Measurements from ENCODE around the gene TTN.
A peak's percentile ranks its signal among the peaks of the same experiment; 100 is the strongest.
"Not testable (repeated sequence)": the region's sequence is repeated elsewhere in the genome, so short reads cannot be mapped to it uniquely, and the experiment has no call there.

TTN gene

DNA sequence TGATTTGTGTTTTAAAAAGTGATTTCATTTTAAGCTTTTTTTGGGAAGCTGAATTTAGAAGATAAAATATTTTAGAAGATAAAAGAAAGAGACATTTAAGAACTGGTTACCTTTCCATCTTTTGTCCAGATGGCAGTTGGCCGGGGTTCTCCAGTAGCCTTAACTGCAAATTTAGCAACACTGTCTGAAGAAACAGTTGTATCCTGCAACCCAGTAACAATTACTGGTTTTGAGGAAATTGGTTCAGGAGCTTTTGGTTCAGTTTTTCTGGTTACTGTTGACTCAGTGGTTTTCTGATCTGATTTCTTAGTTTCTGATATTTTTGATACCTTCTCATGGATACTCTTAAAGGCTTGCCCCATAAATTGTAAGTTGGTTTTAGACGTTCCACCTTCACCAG lies 277.1 kb downstream of the TTN start:
- Histone ChIP-seq H3K9me3 (ENCODE audit: low read length) (no peaks in the 10 kb centered on the region), H3K27me3 (ENCODE audit: control insufficient read depth in 1 of 2, insufficient read depth in 2 of 2, low read length in 2 of 2) (no peaks in the 10 kb centered on the region), H3K4me3 (ENCODE audit: low read depth in 1 of 2, low read length in 2 of 2) (no peak overlapping the region), H3K27ac (ENCODE audit: low read depth, low read length) (no peak overlapping the region), H3K9ac (ENCODE audit: low read length) (no peak overlapping the region), H3K4me1 (ENCODE audit: insufficient read depth, low read length) (no peaks in the 10 kb centered on the region), H3K36me3 (ENCODE audit: insufficient read depth, low read length) (peaks cover 31% of the 10 kb centered on the region)

DNA sequence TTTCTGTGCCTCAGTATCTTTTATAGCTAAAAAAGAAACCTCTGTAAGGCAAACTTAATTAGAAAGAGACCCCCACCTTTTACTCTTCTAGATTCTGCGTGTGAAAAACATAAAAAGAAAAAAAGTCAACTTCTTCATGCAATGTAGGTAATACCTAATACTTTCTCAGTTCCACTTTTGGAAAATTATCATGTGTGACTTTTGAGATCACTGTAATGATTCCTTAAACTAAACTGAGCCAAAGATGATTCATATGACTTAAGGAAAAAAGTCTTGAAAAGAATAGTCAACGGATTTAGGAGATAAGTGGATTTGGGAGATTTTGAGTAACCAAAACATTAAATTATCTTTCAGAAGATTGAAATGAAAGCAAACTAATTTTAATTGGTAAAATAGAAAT lies 278.0 kb downstream of the TTN start:
- H3K27me3 ChIP-seq (ENCODE audit: control insufficient read depth in 1 of 2, insufficient read depth in 2 of 2, low read length in 2 of 2), result no peaks in the 10 kb centered on the region
- H3K9me3 ChIP-seq (ENCODE audit: low read length), result no peaks in the 10 kb centered on the region
- H3K9ac ChIP-seq (ENCODE audit: low read length), result no peak overlapping the region
- no peak overlapping the region for H3K4me3 ChIP-seq (ENCODE audit: low read depth in 1 of 2, low read length in 2 of 2)
- H3K27ac ChIP-seq (ENCODE audit: low read depth, low read length), result no peak overlapping the region
- H3K4me1 ChIP-seq (ENCODE audit: insufficient read depth, low read length), result no peaks in the 10 kb centered on the region
- peaks cover 27% of the 10 kb centered on the region for H3K36me3 ChIP-seq (ENCODE audit: insufficient read depth, low read length)

DNA sequence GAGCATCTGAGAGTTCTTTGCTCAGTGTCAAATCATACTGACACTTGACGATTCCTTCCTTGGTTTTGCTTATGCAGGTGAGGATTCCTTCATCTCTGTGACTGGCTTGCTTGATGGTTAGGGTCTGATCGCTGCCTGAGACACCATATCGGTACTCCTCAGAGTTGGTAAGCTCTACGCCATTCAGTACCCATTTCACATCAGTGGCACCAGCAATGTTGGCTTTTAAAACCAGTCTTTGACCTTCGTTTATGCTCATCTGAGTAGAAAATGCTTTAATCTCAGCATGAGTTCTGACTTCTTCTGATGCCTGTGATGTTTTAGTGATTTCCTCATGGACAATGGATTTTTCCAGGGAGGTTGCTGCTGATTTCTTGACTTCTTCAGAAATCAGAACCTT lies 278.6 kb downstream of the TTN start:
- Histone ChIP-seq H3K4me1 (ENCODE audit: insufficient read depth, low read length) (no peaks in the 10 kb centered on the region), H3K4me3 (ENCODE audit: low read depth in 1 of 2, low read length in 2 of 2) (no peak overlapping the region), H3K27ac (ENCODE audit: low read depth, low read length) (no peak overlapping the region), H3K36me3 (ENCODE audit: insufficient read depth, low read length) (peaks cover 21% of the 10 kb centered on the region), H3K9me3 (ENCODE audit: low read length) (no peaks in the 10 kb centered on the region), H3K27me3 (ENCODE audit: control insufficient read depth in 1 of 2, insufficient read depth in 2 of 2, low read length in 2 of 2) (no peaks in the 10 kb centered on the region), H3K9ac (ENCODE audit: low read length) (no peak overlapping the region)

DNA sequence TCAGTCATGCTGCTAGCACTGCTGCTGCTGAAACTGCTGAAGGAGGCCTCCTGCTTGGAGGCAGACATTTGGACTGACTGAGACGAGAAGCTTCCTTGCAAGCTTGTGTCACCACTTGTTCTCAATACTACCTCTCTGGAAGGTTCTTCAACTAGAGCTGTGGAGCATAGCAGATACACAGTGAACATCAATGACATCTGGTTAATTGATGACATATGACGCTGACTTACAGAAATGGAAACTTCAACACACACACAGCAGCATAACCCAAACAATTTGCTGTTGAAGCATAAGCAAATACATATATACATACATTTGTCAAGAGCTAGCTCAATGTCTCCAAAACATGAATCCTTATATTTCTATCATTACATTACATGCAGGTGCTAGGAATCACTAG lies 279.6 kb downstream of the TTN start:
- Histone ChIP-seq H3K27me3 (ENCODE audit: control insufficient read depth in 1 of 2, insufficient read depth in 2 of 2, low read length in 2 of 2) (no peaks in the 10 kb centered on the region), H3K4me3 (ENCODE audit: low read depth in 1 of 2, low read length in 2 of 2) (no peak overlapping the region), H3K9me3 (ENCODE audit: low read length) (no peaks in the 10 kb centered on the region), H3K27ac (ENCODE audit: low read depth, low read length) (no peak overlapping the region), H3K9ac (ENCODE audit: low read length) (no peak overlapping the region), H3K36me3 (ENCODE audit: insufficient read depth, low read length) (peaks cover 13% of the 10 kb centered on the region), H3K4me1 (ENCODE audit: insufficient read depth, low read length) (no peaks in the 10 kb centered on the region)

DNA sequence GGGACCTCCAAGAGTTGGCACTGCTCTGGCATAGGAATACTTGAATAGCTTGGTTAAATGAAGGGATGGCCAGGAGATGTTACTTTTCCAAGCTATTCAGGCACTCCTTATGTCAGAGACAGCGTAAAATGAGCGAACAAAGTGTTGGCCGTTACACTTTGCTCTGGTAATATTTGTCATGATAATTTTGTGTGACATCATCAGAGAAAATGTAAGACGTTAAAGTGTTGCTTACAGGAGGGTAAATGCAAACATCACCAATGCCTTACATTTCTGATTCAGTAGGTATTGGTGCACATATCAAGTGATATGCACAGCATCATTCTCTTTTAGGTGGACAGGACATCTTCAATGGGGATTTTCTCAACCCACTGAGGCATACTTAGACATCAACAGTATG lies 281.0 kb downstream of the TTN start:
- Histone ChIP-seq H3K27ac (ENCODE audit: low read depth, low read length) (no peak overlapping the region), H3K9me3 (ENCODE audit: low read length) (no peaks in the 10 kb centered on the region), H3K36me3 (ENCODE audit: insufficient read depth, low read length) (no peaks in the 10 kb centered on the region), H3K4me3 (ENCODE audit: low read depth in 1 of 2, low read length in 2 of 2) (no peak overlapping the region), H3K27me3 (ENCODE audit: control insufficient read depth in 1 of 2, insufficient read depth in 2 of 2, low read length in 2 of 2) (no peaks in the 10 kb centered on the region), H3K9ac (ENCODE audit: low read length) (no peak overlapping the region), H3K4me1 (ENCODE audit: insufficient read depth, low read length) (no peaks in the 10 kb centered on the region)

DNA sequence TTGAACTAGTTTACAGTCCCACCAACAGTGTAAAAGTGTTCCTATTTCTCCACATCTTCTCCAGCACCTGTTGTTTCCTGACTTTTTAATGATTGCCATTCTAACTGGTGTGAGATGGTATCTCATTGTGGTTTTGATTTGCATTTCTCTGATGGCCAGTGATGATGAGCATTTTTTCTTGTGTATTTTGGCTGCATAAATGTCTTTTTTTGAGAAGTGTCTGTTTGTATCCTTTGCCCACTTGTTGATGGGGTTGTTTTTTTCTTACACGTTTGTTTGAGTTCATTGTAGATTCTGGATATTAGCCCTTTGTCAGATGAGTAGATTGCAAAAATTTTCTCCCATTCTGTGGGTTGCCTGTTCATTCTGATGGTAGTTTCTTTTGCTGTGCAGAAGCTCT lies 281.8 kb downstream of the TTN start:
- H3K36me3 ChIP-seq (ENCODE audit: insufficient read depth, low read length); H3K27me3 ChIP-seq (ENCODE audit: control insufficient read depth in 1 of 2, insufficient read depth in 2 of 2, low read length in 2 of 2); H3K4me1 ChIP-seq (ENCODE audit: insufficient read depth, low read length); H3K27ac ChIP-seq (ENCODE audit: low read depth, low read length); H3K9me3 ChIP-seq (ENCODE audit: low read length); H3K4me3 ChIP-seq (ENCODE audit: low read depth in 1 of 2, low read length in 2 of 2); H3K9ac ChIP-seq (ENCODE audit: low read length): not testable (repeated sequence)

DNA sequence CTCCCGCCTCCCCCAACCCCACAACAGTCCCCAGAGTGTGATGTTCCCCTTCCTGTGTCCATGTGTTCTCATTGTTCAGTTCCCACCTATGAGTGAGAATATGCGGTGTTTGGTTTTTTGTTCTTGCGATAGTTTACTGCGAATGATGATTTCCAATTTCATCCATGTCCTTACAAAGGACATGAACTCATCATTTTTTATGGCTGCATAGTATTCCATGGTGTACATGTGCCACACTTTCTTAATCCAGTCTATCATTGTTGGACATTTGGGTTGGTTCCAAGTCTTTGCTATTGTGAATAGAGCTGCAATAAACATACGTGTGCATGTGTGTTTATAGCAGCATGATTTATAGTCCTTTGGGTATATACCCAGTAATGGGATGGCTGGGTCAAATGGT lies 282.2 kb downstream of the TTN start:
- not testable (repeated sequence) for H3K27me3 ChIP-seq (ENCODE audit: control insufficient read depth in 1 of 2, insufficient read depth in 2 of 2, low read length in 2 of 2); H3K4me1 ChIP-seq (ENCODE audit: insufficient read depth, low read length); H3K27ac ChIP-seq (ENCODE audit: low read depth, low read length); H3K9me3 ChIP-seq (ENCODE audit: low read length); H3K36me3 ChIP-seq (ENCODE audit: insufficient read depth, low read length); H3K9ac ChIP-seq (ENCODE audit: low read length); H3K4me3 ChIP-seq (ENCODE audit: low read depth in 1 of 2, low read length in 2 of 2)

DNA sequence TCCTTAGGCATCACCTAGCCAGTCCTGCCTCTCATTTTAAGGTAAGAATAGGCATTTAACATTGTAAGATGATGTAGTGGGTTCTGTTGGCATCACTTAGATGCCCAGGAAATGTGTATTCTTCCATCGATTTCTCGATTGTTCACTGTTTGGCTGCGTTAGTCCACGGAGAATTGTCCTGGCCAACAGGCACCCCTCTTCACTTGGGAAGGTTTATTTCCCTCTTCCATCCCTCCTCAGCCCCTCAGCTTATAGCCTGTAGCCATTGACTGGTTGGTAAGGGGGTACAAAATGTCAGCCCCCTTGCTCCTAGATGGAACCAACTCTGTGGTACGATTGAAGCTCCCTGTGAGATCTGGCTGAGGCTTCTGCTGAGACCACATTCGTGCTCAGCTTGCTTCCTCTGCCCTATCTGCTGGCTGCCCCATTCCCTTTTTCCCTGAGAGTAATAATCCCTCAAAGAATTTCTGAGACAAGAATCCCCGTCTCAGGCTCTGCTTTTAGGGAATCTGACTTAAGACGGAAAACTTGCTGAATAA lies 283.6 kb downstream of the TTN start:
- H3K9ac ChIP-seq (ENCODE audit: low read length), result peak overlapping the region; percentile 69
- H3K4me3 ChIP-seq (ENCODE audit: low read depth in 1 of 2, low read length in 2 of 2), result peak overlapping the region; percentile 53 to 67
- no peaks in the 10 kb centered on the region for H3K27me3 ChIP-seq (ENCODE audit: control insufficient read depth in 1 of 2, insufficient read depth in 2 of 2, low read length in 2 of 2)
- no peaks in the 10 kb centered on the region for H3K4me1 ChIP-seq (ENCODE audit: insufficient read depth, low read length)
- H3K27ac ChIP-seq (ENCODE audit: low read depth, low read length), result peak overlapping the region; percentile 39
- no peaks in the 10 kb centered on the region for H3K9me3 ChIP-seq (ENCODE audit: low read length)
- H3K36me3 ChIP-seq (ENCODE audit: insufficient read depth, low read length), result peaks cover 3% of the 10 kb centered on the region

DNA sequence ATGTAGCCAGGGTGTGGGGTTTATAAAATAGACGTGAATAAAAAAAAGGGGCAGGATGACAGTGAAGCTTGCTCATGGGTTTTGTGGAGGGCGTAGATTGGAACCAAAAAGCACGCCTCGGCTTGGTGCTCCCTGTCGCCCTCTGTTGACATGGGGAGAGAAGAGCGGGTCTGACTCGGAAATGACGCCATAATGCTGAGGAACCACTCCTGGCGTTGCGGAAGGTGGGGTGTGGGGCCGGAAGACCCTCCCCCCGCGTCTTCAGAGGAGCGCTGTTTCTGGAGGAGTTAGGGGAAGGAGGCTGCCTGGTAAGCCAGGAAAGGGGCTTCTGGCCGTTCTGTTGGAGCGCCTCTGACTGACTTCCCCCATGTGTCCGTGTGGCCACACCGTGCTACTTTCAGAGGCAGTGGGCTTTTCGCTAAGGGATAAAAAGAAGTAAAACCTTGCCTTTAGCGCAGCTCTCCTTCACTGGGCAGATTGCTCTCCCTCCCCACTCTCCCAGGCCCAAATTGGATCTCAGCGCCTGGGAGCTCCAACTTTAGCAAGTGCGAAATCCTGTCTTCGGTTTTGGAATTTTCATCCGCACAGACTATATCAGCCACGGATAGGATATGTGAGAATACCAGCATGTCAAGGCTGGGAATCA lies 284.1 kb downstream of the TTN start:
- Histone ChIP-seq H3K9ac (ENCODE audit: low read length) (peak overlapping the region; percentile 69), H3K9me3 (ENCODE audit: low read length) (no peaks in the 10 kb centered on the region), H3K4me1 (ENCODE audit: insufficient read depth, low read length) (no peaks in the 10 kb centered on the region), H3K27me3 (ENCODE audit: control insufficient read depth in 1 of 2, insufficient read depth in 2 of 2, low read length in 2 of 2) (no peaks in the 10 kb centered on the region), H3K4me3 (ENCODE audit: low read depth in 1 of 2, low read length in 2 of 2) (peak overlapping the region; percentile 53 to 67), H3K27ac (ENCODE audit: low read depth, low read length) (peak overlapping the region; percentile 39), H3K36me3 (ENCODE audit: insufficient read depth, low read length) (peaks cover 9% of the 10 kb centered on the region)

DNA sequence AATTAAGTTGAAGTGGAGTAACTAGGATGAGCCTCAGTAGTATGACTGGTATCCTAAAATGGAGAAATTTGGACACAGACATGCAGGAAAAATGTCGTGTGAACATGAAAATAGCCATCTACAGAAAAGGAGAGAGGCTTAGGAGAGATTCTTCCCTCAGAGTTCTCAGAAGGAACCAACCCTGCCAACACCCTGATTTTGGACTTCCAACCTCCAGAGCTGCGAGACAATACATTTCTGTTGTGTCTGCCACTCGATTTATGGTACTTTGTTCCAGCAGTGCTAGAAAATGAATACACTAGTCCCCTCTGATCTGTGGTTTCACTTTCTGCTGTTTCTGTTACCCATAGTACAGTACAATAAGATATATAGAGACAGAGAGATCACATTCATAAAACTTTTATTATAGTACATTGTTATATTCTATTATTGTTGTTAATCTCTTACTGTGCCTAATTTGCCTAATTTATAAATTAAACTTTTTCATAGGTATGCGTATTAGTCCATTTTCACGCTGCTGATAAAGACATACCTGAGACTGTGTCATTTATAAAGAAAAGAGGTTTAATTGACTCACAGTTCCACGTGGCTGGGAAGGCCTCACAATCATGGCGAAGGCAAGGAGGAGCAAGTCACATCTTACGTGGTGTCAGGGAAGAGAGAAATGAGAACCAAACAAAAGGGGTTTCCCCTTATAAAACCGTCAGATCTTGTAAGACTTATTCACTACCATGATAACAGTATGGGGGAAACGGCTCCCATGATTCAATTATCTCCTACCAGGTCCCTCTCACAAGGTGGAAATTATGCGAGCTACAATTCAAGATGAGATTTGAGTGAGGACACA lies 285.7 kb downstream of the TTN start:
- Histone ChIP-seq H3K27ac (ENCODE audit: low read depth, low read length) (no peak overlapping the region), H3K9ac (ENCODE audit: low read length) (no peak overlapping the region), H3K4me3 (ENCODE audit: low read depth in 1 of 2, low read length in 2 of 2) (no peak overlapping the region), H3K27me3 (ENCODE audit: control insufficient read depth in 1 of 2, insufficient read depth in 2 of 2, low read length in 2 of 2) (no peaks in the 10 kb centered on the region), H3K9me3 (ENCODE audit: low read length) (no peaks in the 10 kb centered on the region), H3K4me1 (ENCODE audit: insufficient read depth, low read length) (no peaks in the 10 kb centered on the region), H3K36me3 (ENCODE audit: insufficient read depth, low read length) (peaks cover 9% of the 10 kb centered on the region)

DNA sequence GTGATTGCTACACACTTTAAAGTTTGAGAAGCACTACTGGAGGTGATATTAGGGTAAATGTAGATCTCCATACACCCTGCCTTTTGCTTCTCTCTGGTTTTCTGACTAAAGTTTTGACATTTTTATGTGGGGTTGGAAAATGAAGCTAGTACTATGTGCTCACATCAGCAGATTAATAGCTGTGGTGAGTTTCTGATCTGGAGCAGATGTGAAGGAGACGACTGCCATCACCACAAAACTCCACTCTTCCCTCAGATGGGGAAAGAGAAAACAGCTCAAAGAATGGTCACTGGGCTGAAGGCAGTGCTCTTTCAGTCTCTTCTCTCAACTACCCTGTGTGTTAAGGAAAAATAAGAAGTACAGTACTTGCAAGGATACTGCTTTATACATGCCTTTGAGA lies 289.7 kb downstream of the TTN start:
- peaks cover 9% of the 10 kb centered on the region for H3K36me3 ChIP-seq (ENCODE audit: insufficient read depth, low read length)
- no peaks in the 10 kb centered on the region for H3K27me3 ChIP-seq (ENCODE audit: control insufficient read depth in 1 of 2, insufficient read depth in 2 of 2, low read length in 2 of 2)
- H3K4me3 ChIP-seq (ENCODE audit: low read depth in 1 of 2, low read length in 2 of 2), result no peak overlapping the region
- H3K9ac ChIP-seq (ENCODE audit: low read length), result no peak overlapping the region
- H3K9me3 ChIP-seq (ENCODE audit: low read length), result no peaks in the 10 kb centered on the region
- no peaks in the 10 kb centered on the region for H3K4me1 ChIP-seq (ENCODE audit: insufficient read depth, low read length)
- H3K27ac ChIP-seq (ENCODE audit: low read depth, low read length), result no peak overlapping the region
